K562 (cell line): ENCODE data around the gene MPIG6B. TPM values are rescaled to one million over a fixed set of nuclear protein-coding genes. Genes with fewer than 3 reads are reported as not detected.

ENCODE experiments used
- FOXK2 ChIP-seq, 2 experiments: fragments of 450-650 bp; IDR thresholded peaks in 1 of 2; conservative IDR thresholded peaks in 1 of 2; 2 replicates each; pipeline ENCODE4 v1.6.1; 2016; ENCODE audit warnings: low read depth in 2 of 2, mild to moderate bottlenecking in 1 of 2
- GABPB1 ChIP-seq: sonication (generic); formaldehyde crosslinking; IDR thresholded peaks from 2 replicates; pipeline ENCODE4 v1.8.0; 2022; ENCODE audit warnings: mild to moderate bottlenecking, missing genetic modification reagents
- GTF2B ChIP-seq: IDR thresholded peaks from 2 replicates; pipeline ENCODE4 v1.6.1; 2011; ENCODE audit not compliant: insufficient read length; ENCODE audit errors: extremely low read depth
- GTF3C2 ChIP-seq: IDR thresholded peaks from 3 replicates; pipeline ENCODE4 v1.6.1; 2011; ENCODE audit warnings: borderline replicate concordance, mild to moderate bottlenecking, moderate library complexity; ENCODE audit not compliant: insufficient read length; ENCODE audit errors: extremely low read depth
- HDAC8 ChIP-seq: fragments of 450-650 bp; IDR thresholded peaks from 2 replicates; pipeline ENCODE4 v1.6.1; 2016; ENCODE audit warnings: mild to moderate bottlenecking, missing genetic modification characterization, moderate library complexity, missing compliant biosample characterization
- IFI16 ChIP-seq: fragments of 250-450 bp; sonication (Bioruptor Pico); IDR thresholded peaks from 2 replicates; pipeline ENCODE4 v2.1.2; 2022; ENCODE audit warnings: mild to moderate bottlenecking, inconsistent platforms
- MXI1 ChIP-seq: IDR thresholded peaks from 2 replicates; pipeline ENCODE4 v1.6.1; 2011; ENCODE audit warnings: low read depth, mild to moderate bottlenecking, improper control_type of control experiment, low read length
- NRF1 ChIP-seq, 2 experiments: fragments of 450-650 bp; IDR thresholded peaks in 1 of 2; conservative IDR thresholded peaks in 1 of 2; 2 replicates each; pipeline ENCODE4 v1.6.1; 2014; ENCODE audit warnings: mild to moderate bottlenecking in 2 of 2
- RBM25 ChIP-seq: fragments of 200-400 bp; formaldehyde crosslinking; IDR thresholded peaks from 2 replicates; pipeline ENCODE4 v1.6.1; 2018; ENCODE audit warnings: low read length, low read depth, moderate library complexity; ENCODE audit not compliant: severe bottlenecking
- ZNF583 ChIP-seq: fragments of 250-450 bp; sonication (Bioruptor Pico); IDR thresholded peaks from 2 replicates; pipeline ENCODE4 v1.4.0; 2020
- ZNF589 ChIP-seq: fragments of 200-800 bp; sonication (Bioruptor generic); IDR thresholded peaks from 2 replicates; pipeline ENCODE4 v1.6.1; 2016; ENCODE audit warnings: low read depth, missing genetic modification characterization, missing compliant biosample characterization
- polyA plus RNA-seq, 8 experiments: library from polyadenylated mRNA; depleted of rRNA in 4 of 8; stranded (reverse) in 5 of 8; unstranded in 3 of 8; fragments of >200 nt; fragmentation: Nextera tagmentation in 2 of 8; fragmentation: Illumina TruSeq in 1 of 8; extraction: Ambion mirVana in 2 of 8; extraction: Trizol in 1 of 8; gene quantifications; 2 replicates each; pipeline versions ENCODE4 v1.2.1 to v1.2.3, GENCODE V29; 2011 to 2014; ENCODE audit warnings: inconsistent platforms in 1 of 8, missing spikeins in 1 of 8
- total RNA-seq, 7 experiments: library from RNA; depleted of rRNA in 6 of 7; stranded (reverse); fragments of >200 nt in 6 of 7; fragmentation: Illumina TruSeq in 2 of 7; extraction: Trizol in 2 of 7; gene quantifications; 2 replicates each; pipeline versions ENCODE4 v1.2.1 to v1.2.3, GENCODE V29; 2011 to 2021; ENCODE audit warnings: low replicate concordance in 1 of 7
- TF ChIP-seq, protein P1 (sequence below): fragments of 150-350 bp; IDR thresholded peaks from 2 replicates; pipeline ENCODE4 v1.6.1; 2014; ENCODE audit warnings: low read depth, mild to moderate bottlenecking, low read length, borderline replicate concordance
- TF ChIP-seq, protein P2 (sequence below): fragments of 250-450 bp; sonication (Bioruptor Pico); IDR thresholded peaks from 2 replicates; pipeline ENCODE4 v1.5.0; 2021; ENCODE audit warnings: mild to moderate bottlenecking, borderline replicate concordance
- TF ChIP-seq, protein P3 (sequence below): fragments of 250-450 bp; sonication (Bioruptor Pico); IDR thresholded peaks from 2 replicates; pipeline ENCODE4 v1.4.0; 2020

Gene MPIG6B
- total and polyA plus RNA-seq, 9 of the 15 experiments (the other 6 are each of a cell fraction or from before 2014, with no cell fraction given): 0.11 to 1.2 (median 0.28) TPM; not detected in 1

GRCh38 chr6:31737991-31738979, 15.1 kb downstream of the MPIG6B start (continued):
- TF ChIP-seq GTF3C2: no peak
- TF ChIP-seq ZNF583: peak; percentile 11; the same call in 1 of the 2 replicates
- TF ChIP-seq NRF1 (conservative IDR thresholded peaks at IDR 0.05 in 1 of 2, IDR thresholded peaks at IDR 0.05 in 1 of 2): peak; percentile 39 to 48; a peak in 1 of 4 replicates
- TF ChIP-seq GTF2B: no peak
- no peak for TF ChIP-seq FOXK2 (conservative IDR thresholded peaks at IDR 0.05 in 1 of 2, IDR thresholded peaks at IDR 0.05 in 1 of 2; ENCODE audit: low read depth in 2 of 2)
- TF ChIP-seq, protein P1, sequence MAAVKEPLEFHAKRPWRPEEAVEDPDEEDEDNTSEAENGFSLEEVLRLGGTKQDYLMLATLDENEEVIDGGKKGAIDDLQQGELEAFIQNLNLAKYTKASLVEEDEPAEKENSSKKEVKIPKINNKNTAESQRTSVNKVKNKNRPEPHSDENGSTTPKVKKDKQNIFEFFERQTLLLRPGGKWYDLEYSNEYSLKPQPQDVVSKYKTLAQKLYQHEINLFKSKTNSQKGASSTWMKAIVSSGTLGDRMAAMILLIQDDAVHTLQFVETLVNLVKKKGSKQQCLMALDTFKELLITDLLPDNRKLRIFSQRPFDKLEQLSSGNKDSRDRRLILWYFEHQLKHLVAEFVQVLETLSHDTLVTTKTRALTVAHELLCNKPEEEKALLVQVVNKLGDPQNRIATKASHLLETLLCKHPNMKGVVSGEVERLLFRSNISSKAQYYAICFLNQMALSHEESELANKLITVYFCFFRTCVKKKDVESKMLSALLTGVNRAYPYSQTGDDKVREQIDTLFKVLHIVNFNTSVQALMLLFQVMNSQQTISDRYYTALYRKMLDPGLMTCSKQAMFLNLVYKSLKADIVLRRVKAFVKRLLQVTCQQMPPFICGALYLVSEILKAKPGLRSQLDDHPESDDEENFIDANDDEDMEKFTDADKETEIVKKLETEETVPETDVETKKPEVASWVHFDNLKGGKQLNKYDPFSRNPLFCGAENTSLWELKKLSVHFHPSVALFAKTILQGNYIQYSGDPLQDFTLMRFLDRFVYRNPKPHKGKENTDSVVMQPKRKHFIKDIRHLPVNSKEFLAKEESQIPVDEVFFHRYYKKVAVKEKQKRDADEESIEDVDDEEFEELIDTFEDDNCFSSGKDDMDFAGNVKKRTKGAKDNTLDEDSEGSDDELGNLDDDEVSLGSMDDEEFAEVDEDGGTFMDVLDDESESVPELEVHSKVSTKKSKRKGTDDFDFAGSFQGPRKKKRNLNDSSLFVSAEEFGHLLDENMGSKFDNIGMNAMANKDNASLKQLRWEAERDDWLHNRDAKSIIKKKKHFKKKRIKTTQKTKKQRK: no peak
- no peak for TF ChIP-seq GABPB1 (CRISPR knock-in tag)
- 0 out of 2 replicates have a peak, but pooled peaks have one; percentile 43 for TF ChIP-seq IFI16
- TF ChIP-seq, protein P2, sequence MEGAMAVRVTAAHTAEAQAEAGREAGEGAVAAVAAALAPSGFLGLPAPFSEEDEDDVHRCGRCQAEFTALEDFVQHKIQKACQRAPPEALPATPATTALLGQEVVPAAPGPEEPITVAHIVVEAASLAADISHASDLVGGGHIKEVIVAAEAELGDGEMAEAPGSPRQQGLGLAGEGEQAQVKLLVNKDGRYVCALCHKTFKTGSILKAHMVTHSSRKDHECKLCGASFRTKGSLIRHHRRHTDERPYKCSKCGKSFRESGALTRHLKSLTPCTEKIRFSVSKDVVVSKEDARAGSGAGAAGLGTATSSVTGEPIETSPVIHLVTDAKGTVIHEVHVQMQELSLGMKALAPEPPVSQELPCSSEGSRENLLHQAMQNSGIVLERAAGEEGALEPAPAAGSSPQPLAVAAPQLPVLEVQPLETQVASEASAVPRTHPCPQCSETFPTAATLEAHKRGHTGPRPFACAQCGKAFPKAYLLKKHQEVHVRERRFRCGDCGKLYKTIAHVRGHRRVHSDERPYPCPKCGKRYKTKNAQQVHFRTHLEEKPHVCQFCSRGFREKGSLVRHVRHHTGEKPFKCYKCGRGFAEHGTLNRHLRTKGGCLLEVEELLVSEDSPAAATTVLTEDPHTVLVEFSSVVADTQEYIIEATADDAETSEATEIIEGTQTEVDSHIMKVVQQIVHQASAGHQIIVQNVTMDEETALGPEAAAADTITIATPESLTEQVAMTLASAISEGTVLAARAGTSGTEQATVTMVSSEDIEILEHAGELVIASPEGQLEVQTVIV: no peak; the same call in 1 of the 2 replicates
- TF ChIP-seq RBM25: no peak
- 0 out of 2 replicates have a peak, but pooled peaks have one; percentile 46 for TF ChIP-seq MXI1
- no peak for TF ChIP-seq ZNF589
- 0 out of 2 replicates have a peak, but pooled peaks have one; percentile 47 for TF ChIP-seq HDAC8 (tag)
- TF ChIP-seq, protein P3, sequence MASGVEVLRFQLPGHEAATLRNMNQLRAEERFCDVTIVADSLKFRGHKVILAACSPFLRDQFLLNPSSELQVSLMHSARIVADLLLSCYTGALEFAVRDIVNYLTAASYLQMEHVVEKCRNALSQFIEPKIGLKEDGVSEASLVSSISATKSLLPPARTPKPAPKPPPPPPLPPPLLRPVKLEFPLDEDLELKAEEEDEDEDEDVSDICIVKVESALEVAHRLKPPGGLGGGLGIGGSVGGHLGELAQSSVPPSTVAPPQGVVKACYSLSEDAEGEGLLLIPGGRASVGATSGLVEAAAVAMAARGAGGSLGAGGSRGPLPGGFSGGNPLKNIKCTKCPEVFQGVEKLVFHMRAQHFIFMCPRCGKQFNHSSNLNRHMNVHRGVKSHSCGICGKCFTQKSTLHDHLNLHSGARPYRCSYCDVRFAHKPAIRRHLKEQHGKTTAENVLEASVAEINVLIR (CRISPR knock-in tag): peak; percentile 78
